ENCODE data around the gene HEXA.

DNA sequence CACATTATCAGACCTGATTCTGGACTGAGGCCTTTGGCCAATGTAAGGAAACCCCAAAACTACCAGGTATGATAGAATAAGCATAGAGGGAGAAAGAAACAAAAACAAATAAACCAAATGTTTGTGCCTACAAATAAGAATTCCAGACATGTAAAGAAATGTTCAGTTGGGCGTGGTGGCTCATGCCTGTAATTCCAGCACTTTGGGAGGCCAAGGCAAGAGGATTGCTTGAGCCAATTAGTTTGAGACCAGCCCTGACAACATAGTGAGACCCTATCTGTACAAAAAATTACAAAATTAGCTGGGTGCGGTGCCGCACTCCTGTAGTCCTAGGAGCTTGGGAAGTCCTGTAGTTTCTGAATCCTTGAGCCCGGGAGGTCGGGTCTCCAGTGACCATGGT lies 35.3 kb upstream of the HEXA start:
- TF ChIP-seq CTCF (IDR thresholded peaks at IDR 0.05) = no peak
- no peak for TF ChIP-seq POLR2A (IDR thresholded peaks at IDR 0.05)
